Measurements from ENCODE around the gene WNT8A.

DNA sequence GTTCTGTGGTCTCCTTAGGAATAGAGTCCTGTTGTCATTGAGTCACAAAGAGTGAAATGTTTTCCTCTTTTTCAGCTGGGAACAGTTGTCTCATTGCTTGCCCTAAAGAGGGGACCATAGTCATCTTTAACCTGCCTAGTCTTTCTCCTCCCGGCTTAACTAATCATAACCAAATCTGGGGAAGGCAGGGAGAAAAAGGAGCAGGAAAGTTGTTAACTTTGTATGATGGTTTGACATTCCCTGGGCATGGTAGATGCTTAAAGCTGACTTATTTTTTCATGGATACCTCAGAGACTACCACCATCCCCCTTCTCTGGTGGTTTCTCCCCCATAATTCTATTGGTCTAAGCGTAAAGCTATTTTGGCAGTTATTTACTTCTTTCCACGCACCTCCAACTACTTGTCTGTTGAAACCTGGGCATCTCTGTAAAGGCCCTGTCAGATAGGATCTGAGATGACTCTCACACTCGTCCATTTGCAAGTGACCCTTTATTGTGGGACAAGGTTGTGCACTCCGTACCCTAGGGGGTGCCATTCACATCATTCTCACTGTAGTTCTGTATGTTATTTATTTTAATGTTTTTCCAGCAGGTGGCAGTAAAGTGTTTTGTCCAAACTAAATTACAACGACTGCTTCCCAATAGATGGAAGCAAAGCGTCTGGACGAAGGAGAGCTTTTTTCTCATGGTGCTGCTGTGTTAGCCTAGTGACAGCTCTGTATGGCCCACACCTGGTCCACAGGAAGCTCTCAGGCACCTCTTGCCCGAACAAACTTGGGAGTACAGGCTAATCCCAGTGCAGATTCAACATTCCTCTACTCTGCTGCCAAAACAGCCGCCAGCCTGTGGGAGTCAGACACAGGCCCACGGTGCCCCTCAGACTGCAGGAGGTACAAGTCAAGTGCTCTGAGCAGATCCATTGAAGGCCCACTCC is 48.0 kb upstream of the WNT8A start:
- TF ChIP-seq, protein P1, sequence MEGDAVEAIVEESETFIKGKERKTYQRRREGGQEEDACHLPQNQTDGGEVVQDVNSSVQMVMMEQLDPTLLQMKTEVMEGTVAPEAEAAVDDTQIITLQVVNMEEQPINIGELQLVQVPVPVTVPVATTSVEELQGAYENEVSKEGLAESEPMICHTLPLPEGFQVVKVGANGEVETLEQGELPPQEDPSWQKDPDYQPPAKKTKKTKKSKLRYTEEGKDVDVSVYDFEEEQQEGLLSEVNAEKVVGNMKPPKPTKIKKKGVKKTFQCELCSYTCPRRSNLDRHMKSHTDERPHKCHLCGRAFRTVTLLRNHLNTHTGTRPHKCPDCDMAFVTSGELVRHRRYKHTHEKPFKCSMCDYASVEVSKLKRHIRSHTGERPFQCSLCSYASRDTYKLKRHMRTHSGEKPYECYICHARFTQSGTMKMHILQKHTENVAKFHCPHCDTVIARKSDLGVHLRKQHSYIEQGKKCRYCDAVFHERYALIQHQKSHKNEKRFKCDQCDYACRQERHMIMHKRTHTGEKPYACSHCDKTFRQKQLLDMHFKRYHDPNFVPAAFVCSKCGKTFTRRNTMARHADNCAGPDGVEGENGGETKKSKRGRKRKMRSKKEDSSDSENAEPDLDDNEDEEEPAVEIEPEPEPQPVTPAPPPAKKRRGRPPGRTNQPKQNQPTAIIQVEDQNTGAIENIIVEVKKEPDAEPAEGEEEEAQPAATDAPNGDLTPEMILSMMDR (IDR thresholded peaks at IDR 0.05; ENCODE audit: poor library complexity, severe bottlenecking) = peak; percentile 96
- TF ChIP-seq TAF1 (IDR thresholded peaks at IDR 0.05; ENCODE audit: low read depth) = no peak

Measured in neural cell (in vitro differentiated cells).